GM12878 (cell line): Measurements from ENCODE around the gene KLHL36. TPM values are rescaled to one million over a fixed set of nuclear protein-coding genes. Genes with fewer than 3 reads are reported as not detected.
"Not testable (repeated sequence)": the region's sequence is repeated elsewhere in the genome, so short reads cannot be mapped to it uniquely, and the experiment has no call there.

Experiments
- ATAC-seq: fragments of 200-7000 bp; cut with Tn5 transposase; 3 replicates; pipeline ENCODE4 v1.9.1; 2020; ENCODE audit warnings: mild to moderate bottlenecking, moderate library complexity
- BruUV-seq: library from RNA; stranded (reverse); fragments of 400-500 nt; replicated peaks from 2 replicates; lab custom pipeline; 2021; lab: Mats Ljungman, UMichigan
- CTCF ChIA-PET: fragments of 300-600 bp; sonication (Branson Sonifier 250); formaldehyde crosslinking; extraction: SDS; loops from one replicate; lab custom pipeline; 2021; ENCODE audit warnings: inconsistent platforms; lab: Yijun Ruan, JAX
- POLR2A ChIA-PET: fragments of 350-600 bp; formaldehyde crosslinking; extraction: SDS; loops from one replicate; lab custom pipeline; 2021; ENCODE audit warnings: inconsistent platforms; lab: Charles Lee
- RAD21 ChIA-PET: fragments of 300-600 bp; sonication (Branson Sonifier 250); formaldehyde crosslinking; loops from one replicate; lab custom pipeline; 2023; ENCODE audit warnings: antibody characterized with exemption; ENCODE audit not compliant: unreplicated experiment; lab: Charles Lee
- SMC1A ChIA-PET: fragments of 300-600 bp; sonication (Branson Sonifier 250); formaldehyde crosslinking; loops from one replicate; lab custom pipeline; 2023; ENCODE audit not compliant: unreplicated experiment, uncharacterized antibody; lab: Charles Lee
- DNase-seq: peaks from one replicate; pipeline ENCODE4 v3.0.0-alpha.2; 2011; ENCODE audit warnings: low read depth, low spot score
- FAIRE-seq: peaks from 3 replicates; lab custom pipeline; 2011; peaks lifted over from hg19 to GRCh38; lab: Jason Lieb, UNC
- H2AFZ ChIP-seq: 2 replicates; pipeline ENCODE4 v1.6.0; 2011; ENCODE audit warnings: low read depth, low read length, control low read depth; ENCODE audit not compliant: control insufficient read depth
- H3K27ac ChIP-seq: 2 replicates; pipeline ENCODE4 v1.5.1; 2011; ENCODE audit warnings: control low read depth; ENCODE audit not compliant: control insufficient read depth, insufficient read depth
- H3K27me3 ChIP-seq, 2 experiments: replicated peaks in 1 of 2; 2 replicates each; pipeline versions ENCODE4 v1.6.0 to v1.6.1; 2011; ENCODE audit warnings: low read length in 1 of 2; ENCODE audit not compliant: control insufficient read depth in 2 of 2, insufficient read depth in 2 of 2
- H3K36me3 ChIP-seq, 2 experiments: 2 replicates each; pipeline ENCODE4 v1.5.1; 2011; ENCODE audit warnings: low read length in 1 of 2; ENCODE audit not compliant: control insufficient read depth in 2 of 2, insufficient read depth in 2 of 2
- H3K4me1 ChIP-seq: 2 replicates; pipeline ENCODE4 v1.6.1; 2011; ENCODE audit warnings: mild to moderate bottlenecking, low read length, moderate library complexity, mixed read lengths; ENCODE audit not compliant: control insufficient read depth, insufficient read depth
- H3K4me2 ChIP-seq: 2 replicates; pipeline ENCODE4 v1.6.0; 2011; ENCODE audit warnings: control low read depth; ENCODE audit not compliant: control insufficient read depth, insufficient read depth
- H3K4me3 ChIP-seq: fragments of 200-600 bp; sonication (generic); 2 replicates; pipeline ENCODE4 v1.5.1; 2016
- H3K79me2 ChIP-seq: 2 replicates; pipeline ENCODE4 v1.6.0; 2011; ENCODE audit warnings: low read length; ENCODE audit not compliant: control insufficient read depth, insufficient read depth
- H3K9ac ChIP-seq: 2 replicates; pipeline ENCODE4 v1.8.0; 2011; ENCODE audit warnings: low read length, control low read depth, mixed read lengths; ENCODE audit not compliant: control insufficient read depth, insufficient read depth
- H3K9me3 ChIP-seq: replicated peaks from 3 replicates; pipeline ENCODE4 v1.5.1; 2011; ENCODE audit warnings: mild to moderate bottlenecking, low read length; ENCODE audit not compliant: control insufficient read depth, insufficient read depth
- H4K20me1 ChIP-seq: 2 replicates; pipeline ENCODE4 v1.6.0; 2011; ENCODE audit not compliant: control insufficient read depth, insufficient read depth
- GABPA ChIP-seq: IDR thresholded peaks from 2 replicates; pipeline ENCODE4 v1.6.1; 2014; ENCODE audit warnings: antibody characterized with exemption, low read depth, mild to moderate bottlenecking, inconsistent platforms
- IKZF2 ChIP-seq, 2 experiments: fragments of 450-650 bp; IDR thresholded peaks; 2 replicates each; pipeline ENCODE4 v1.6.1; 2017; ENCODE audit warnings: mild to moderate bottlenecking in 2 of 2, moderate library complexity in 2 of 2
- KLF5 ChIP-seq: fragments of 450-650 bp; IDR thresholded peaks from 2 replicates; pipeline ENCODE4 v1.6.1; 2014; ENCODE audit warnings: mild to moderate bottlenecking; ENCODE audit not compliant: partially characterized antibody
- NBN ChIP-seq: fragments of 450-650 bp; IDR thresholded peaks from 2 replicates; pipeline ENCODE4 v1.6.1; 2016
- RUNX3 ChIP-seq: IDR thresholded peaks from 2 replicates; pipeline ENCODE4 v1.6.1; 2012; ENCODE audit warnings: low read length, inconsistent platforms
- SPI1 ChIP-seq: IDR thresholded peaks from 2 replicates; pipeline ENCODE4 v1.6.1; 2011; ENCODE audit warnings: low read depth, mild to moderate bottlenecking, low read length, moderate library complexity, borderline replicate concordance; ENCODE audit not compliant: insufficient read depth
- TCF7 ChIP-seq: IDR thresholded peaks from 2 replicates; pipeline ENCODE4 v1.6.1; 2014; ENCODE audit warnings: antibody characterized with exemption, borderline replicate concordance
- ZNF24 ChIP-seq: fragments of 450-650 bp; IDR thresholded peaks from 2 replicates; pipeline ENCODE4 v1.6.1; 2017; ENCODE audit warnings: antibody characterized with exemption, mild to moderate bottlenecking
- ZSCAN29 ChIP-seq: fragments of 450-650 bp; IDR thresholded peaks from 2 replicates; pipeline ENCODE4 v1.6.1; 2017; ENCODE audit warnings: mild to moderate bottlenecking, moderate library complexity
- WGBS: methylation state at CpG from one replicate; pipeline ENCODE4 v1.1.6; 2016; ENCODE audit warnings: low lambda C conversion rate; ENCODE audit not compliant: insufficient replicate concordance, insufficient coverage; ENCODE audit errors: missing lambda C conversion rate; 5-methylcytosine and 5-hydroxymethylcytosine counted together
- in situ Hi-C: fragments of 300-500 bp; cut with MboI; formaldehyde crosslinking; loops from 9 replicates; pipeline ENCODE4 v1.14.3; 2018; ENCODE audit warnings: mixed read lengths
- intact Hi-C: fragments of 100-400 bp; cut with micrococcal nuclease; formaldehyde crosslinking; loops from one replicate; pipeline ENCODE4 v1.14.2; 2022; ENCODE audit not compliant: unreplicated experiment
- polyA plus RNA-seq, 11 experiments: library from polyadenylated mRNA; depleted of rRNA in 4 of 11; unstranded in 6 of 11; stranded (reverse) in 5 of 11; fragments of >200 nt; fragmentation: Nextera tagmentation in 4 of 11; fragmentation: Illumina TruSeq in 1 of 11; extraction: Ambion mirVana in 4 of 11; extraction: Trizol in 1 of 11; gene quantifications; 1 replicate in 1 of 11; 2 replicates in 10 of 11; pipeline versions ENCODE4 v1.2.1 to v1.2.3, GENCODE V29; 2011 to 2016; ENCODE audit warnings: inconsistent platforms in 2 of 11, missing spikeins in 2 of 11, low read depth in 1 of 11
- total RNA-seq, 4 experiments: library from RNA; depleted of rRNA in 3 of 4; stranded (reverse); fragments of >200 nt in 3 of 4; fragmentation: Illumina TruSeq in 1 of 4; extraction: Trizol in 1 of 4; gene quantifications; 2 replicates each; pipeline versions ENCODE4 v1.2.1 to v1.2.3, GENCODE V29; 2013 to 2021
- TF ChIP-seq, protein P1 (sequence below): IDR thresholded peaks from 2 replicates; pipeline ENCODE4 v1.6.1; 2012; ENCODE audit warnings: low read depth, low read length, improper control_type of control experiment

The KLHL36 gene
- total and polyA plus RNA-seq, 10 of the 15 experiments (the other 5 are each of a cell fraction or from before 2014, with no cell fraction given): 2.6 to 45.3 (median 16.8) TPM

GRCh38 chr16:84631886-84632285 lies 16.4 kb upstream of the KLHL36 start:
- H3K4me1 ChIP-seq: peaks cover 29% of the 10 kb centered on the region
- DNase-seq (no peak), FAIRE-seq (no peak), ATAC-seq (peak; percentile 60)
- no TSS peak for BruUV-seq
- H3K36me3 ChIP-seq: no peaks in the 10 kb centered on the region
- POLR2A ChIA-PET: interaction anchor here (0.5 to 0.6 kb wide), 2 partner anchors 95 to 121 kb away, joined by 3 to 5 read pairs; no protein-coding TSS in a partner anchor
- no peak overlapping the region; the same call in 1 of the 2 replicates for H2AFZ ChIP-seq
- SMC1A ChIA-PET: interaction anchor here (1.0 kb wide), 1 partner anchor 9 kb away, joined by 8 read pairs; no protein-coding TSS in a partner anchor
- RAD21 ChIA-PET: interaction anchor here (1.0 to 1.5 kb wide), 3 partner anchors 10 to 94 kb away, joined by 3 to 5 read pairs (median 4); no protein-coding TSS in a partner anchor
- peak overlapping the region; percentile 58 for H3K27ac ChIP-seq
- H3K9ac ChIP-seq: no peak overlapping the region; the same call in 1 of the 2 replicates
- no peak overlapping the region; the same call in 1 of the 2 replicates for H3K4me2 ChIP-seq
- no peaks in the 10 kb centered on the region for H3K27me3 ChIP-seq
- intact Hi-C loops: no loop called here
- H3K4me3 ChIP-seq: no peak overlapping the region
- CTCF ChIA-PET: interaction anchor here (0.6 to 1.7 kb wide), 5 partner anchors 9 to 390 kb away, joined by 3 to 8 read pairs (median 4); no protein-coding TSS in a partner anchor
- in situ Hi-C loops: loop anchor here (25.0 kb wide), 1 partner anchor 330 kb away; no protein-coding TSS in a partner anchor
- no peaks in the 10 kb centered on the region for H3K9me3 ChIP-seq
- TF ChIP-seq, protein P1, sequence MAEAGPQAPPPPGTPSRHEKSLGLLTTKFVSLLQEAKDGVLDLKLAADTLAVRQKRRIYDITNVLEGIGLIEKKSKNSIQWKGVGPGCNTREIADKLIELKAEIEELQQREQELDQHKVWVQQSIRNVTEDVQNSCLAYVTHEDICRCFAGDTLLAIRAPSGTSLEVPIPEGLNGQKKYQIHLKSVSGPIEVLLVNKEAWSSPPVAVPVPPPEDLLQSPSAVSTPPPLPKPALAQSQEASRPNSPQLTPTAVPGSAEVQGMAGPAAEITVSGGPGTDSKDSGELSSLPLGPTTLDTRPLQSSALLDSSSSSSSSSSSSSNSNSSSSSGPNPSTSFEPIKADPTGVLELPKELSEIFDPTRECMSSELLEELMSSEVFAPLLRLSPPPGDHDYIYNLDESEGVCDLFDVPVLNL: no peak
- TF ChIP-seq ZSCAN29 (no peak), GABPA (no peak), KLF5 (no peak), TCF7 (no peak), NBN (no peak), SPI1 (peak; percentile 78; the same call in 1 of the 2 replicates), ZNF24 (no peak), IKZF2 (IDR thresholded peaks at IDR 0.05) (peak; percentile 38 to 41; a peak in 2 of 4 replicates), RUNX3 (peak; percentile 16; the same call in 1 of the 2 replicates)
- H3K79me2 ChIP-seq: no peaks in the 10 kb centered on the region
- WGBS: 66% methylated on average over 6 of the region's 6 CpGs
- no peaks in the 10 kb centered on the region for H4K20me1 ChIP-seq

- FAIRE-seq, H3K9ac ChIP-seq, H3K4me3 ChIP-seq, POLR2A ChIA-PET, SMC1A ChIA-PET, intact Hi-C loops, H3K36me3 ChIP-seq, DNase-seq, H3K79me2 ChIP-seq, H2AFZ ChIP-seq, H3K27me3 ChIP-seq, H3K4me2 ChIP-seq, H4K20me1 ChIP-seq, BruUV-seq, ATAC-seq, H3K27ac ChIP-seq, H3K9me3 ChIP-seq: not testable (repeated sequence)
- peaks cover 32% of the 10 kb centered on the region for H3K4me1 ChIP-seq
- in situ Hi-C loops: loop anchor here (25.0 kb wide), 1 partner anchor 329 kb away; no protein-coding TSS in a partner anchor
- CTCF ChIA-PET: interaction anchor here (1.7 kb wide), 1 partner anchor 93 kb away, joined by 8 read pairs; no protein-coding TSS in a partner anchor
- WGBS: 82% methylated on average over 7 of the region's 7 CpGs
- RAD21 ChIA-PET: interaction anchor here (1.5 kb wide), 1 partner anchor 93 kb away, joined by 5 read pairs; no protein-coding TSS in a partner anchor
Observed at GRCh38 chr16:84632862-84633261, 15.4 kb upstream of the KLHL36 start.
